H1 (cell line): Measurements from ENCODE around the gene NPBWR2. TPM values are rescaled to one million over a fixed set of nuclear protein-coding genes. Genes with fewer than 3 reads are reported as not detected.

Experiments used
- CTCF ChIA-PET: fragments of 300-600 bp; sonication (Branson Sonifier 250); formaldehyde crosslinking; loops from one replicate; lab custom pipeline; 2021; ENCODE audit not compliant: partially characterized antibody; lab: Charles Lee
- POLR2A ChIA-PET: fragments of 300-600 bp; sonication (Branson Sonifier 250); formaldehyde crosslinking; loops from one replicate; lab custom pipeline; 2021; ENCODE audit warnings: inconsistent platforms; ENCODE audit not compliant: partially characterized antibody; lab: Charles Lee
- DNase-seq, 2 experiments: peaks; one replicate each; pipeline versions ENCODE4 v3.0.0 to v3.0.0-alpha.2; 2010 to 2022; ENCODE audit warnings: low spot score in 2 of 2, low read depth in 1 of 2, mixed read lengths in 1 of 2
- FAIRE-seq: peaks from 2 replicates; lab custom pipeline; 2011; peaks lifted over from hg19 to GRCh38; lab: Jason Lieb, UNC
- H2AFZ ChIP-seq: 2 replicates; pipeline ENCODE4 v1.8.1; 2012; ENCODE audit warnings: low read length, inconsistent platforms
- H2AK5ac ChIP-seq: 2 replicates; pipeline ENCODE4 v1.6.1; 2013; ENCODE audit warnings: low read depth, low read length
- H2BK120ac ChIP-seq: replicated peaks from 2 replicates; pipeline ENCODE3; 2013; ENCODE audit warnings: low read depth, low read length, inconsistent platforms
- H2BK12ac ChIP-seq: 2 replicates; pipeline ENCODE4 v1.6.1; 2013; ENCODE audit warnings: low read depth, low read length
- H2BK15ac ChIP-seq: 2 replicates; pipeline ENCODE4 v1.6.1; 2013; ENCODE audit warnings: low read length
- H2BK20ac ChIP-seq: 2 replicates; pipeline ENCODE4 v1.6.1; 2013; ENCODE audit warnings: low read length
- H2BK5ac ChIP-seq: 2 replicates; pipeline ENCODE4 v1.6.1; 2013; ENCODE audit warnings: low read depth, low read length
- H3K14ac ChIP-seq: 2 replicates; pipeline ENCODE4 v1.6.1; 2013; ENCODE audit warnings: inconsistent platforms; ENCODE audit not compliant: insufficient read length
- H3K18ac ChIP-seq: 2 replicates; pipeline ENCODE4 v1.6.1; 2013; ENCODE audit warnings: low read length; ENCODE audit errors: extremely low read depth
- H3K23ac ChIP-seq: 2 replicates; pipeline ENCODE4 v1.6.1; 2013; ENCODE audit warnings: inconsistent platforms; ENCODE audit not compliant: insufficient read length
- H3K23me2 ChIP-seq: 2 replicates; pipeline ENCODE4 v1.6.1; 2013; ENCODE audit warnings: low read depth, low read length
- H3K27ac ChIP-seq: 2 replicates; pipeline ENCODE4 v1.6.1; 2011; ENCODE audit warnings: low read depth, low read length, inconsistent platforms
- H3K27me3 ChIP-seq, 4 experiments: replicated peaks in 1 of 4; 1 replicate in 1 of 4; 2 replicates in 3 of 4; pipeline versions ENCODE4 v1.6.1 to v1.8.1; 2011 to 2013; ENCODE audit warnings: low read length in 3 of 4, mild to moderate bottlenecking in 3 of 4, inconsistent platforms in 2 of 4, mixed read lengths in 2 of 4, moderate library complexity in 1 of 4; ENCODE audit not compliant: control insufficient read depth in 3 of 4, insufficient read depth in 3 of 4; ENCODE audit errors: extremely low read depth in 1 of 4
- H3K36me3 ChIP-seq, 4 experiments: 2 replicates each; pipeline versions ENCODE4 v1.6.1 to v1.8.1; 2011 to 2013; ENCODE audit warnings: mild to moderate bottlenecking in 4 of 4, low read length in 3 of 4, moderate library complexity in 2 of 4, control low read depth in 1 of 4, inconsistent platforms in 1 of 4; ENCODE audit not compliant: insufficient read depth in 4 of 4, control insufficient read depth in 2 of 4
- H3K4ac ChIP-seq: replicated peaks from 2 replicates; pipeline ENCODE3; 2013; ENCODE audit warnings: low read length, low read depth, mixed read lengths, inconsistent platforms; ENCODE audit not compliant: insufficient read length
- H3K4me1 ChIP-seq, 4 experiments: replicated peaks in 1 of 4; 1 replicate in 1 of 4; 2 replicates in 3 of 4; pipeline versions ENCODE4 v1.6.1 to v1.8.1; 2011 to 2013; ENCODE audit warnings: low read length in 3 of 4, inconsistent platforms in 2 of 4, mixed read lengths in 1 of 4; ENCODE audit not compliant: insufficient read depth in 4 of 4, control insufficient read depth in 3 of 4
- H3K4me2 ChIP-seq, 2 experiments: 2 replicates each; pipeline versions ENCODE4 v1.6.1 to v1.8.1; 2011 to 2013; ENCODE audit warnings: low read depth in 2 of 2, low read length in 2 of 2, control low read depth in 1 of 2, inconsistent platforms in 1 of 2, mild to moderate bottlenecking in 1 of 2; ENCODE audit not compliant: insufficient read depth in 1 of 2
- H3K4me3 ChIP-seq, 4 experiments: fragments of 200-600, 300-600 bp in 1 of 4; sonication (generic), shearing (Covaris generic), sonication (Bioruptor Twin) in 1 of 4; 2 replicates each; pipeline versions ENCODE4 v1.5.1 to v1.8.1; 2011 to 2016; ENCODE audit warnings: low read length in 4 of 4, low read depth in 3 of 4, control low read depth in 2 of 4, inconsistent platforms in 2 of 4, mild to moderate bottlenecking in 2 of 4, mixed read lengths in 1 of 4, moderate library complexity in 1 of 4; ENCODE audit not compliant: insufficient read depth in 2 of 4; ENCODE audit errors: extremely low read depth in 1 of 4
- H3K56ac ChIP-seq: replicated peaks from 2 replicates; pipeline ENCODE3; 2013; ENCODE audit warnings: low read depth, mild to moderate bottlenecking, mixed read lengths, low read length, inconsistent platforms; ENCODE audit not compliant: insufficient read length
- H3K79me1 ChIP-seq: 2 replicates; pipeline ENCODE4 v1.6.1; 2013; ENCODE audit warnings: low read depth, low read length, control low read depth
- H3K79me2 ChIP-seq, 2 experiments: 2 replicates each; pipeline versions ENCODE4 v1.6.1 to v1.8.1; 2012 to 2013; ENCODE audit warnings: low read length in 2 of 2, mild to moderate bottlenecking in 2 of 2, inconsistent platforms in 1 of 2; ENCODE audit not compliant: insufficient read depth in 2 of 2, control insufficient read depth in 1 of 2
- H3K9ac ChIP-seq, 4 experiments: replicated peaks in 1 of 4; 1 replicate in 1 of 4; 2 replicates in 3 of 4; pipeline versions ENCODE4 v1.6.1 to v1.8.1; 2011 to 2013; ENCODE audit warnings: low read depth in 3 of 4, low read length in 3 of 4, control low read depth in 2 of 4, mild to moderate bottlenecking in 2 of 4, moderate library complexity in 2 of 4, inconsistent platforms in 1 of 4; ENCODE audit errors: extremely low read depth in 1 of 4
- H3K9me3 ChIP-seq, 2 experiments: 2 replicates each; pipeline versions ENCODE4 v1.6.1 to v1.8.1; 2012 to 2013; ENCODE audit warnings: mild to moderate bottlenecking in 2 of 2, moderate library complexity in 2 of 2, control low read depth in 1 of 2, inconsistent platforms in 1 of 2, low read depth in 1 of 2, low read length in 1 of 2, mixed read lengths in 1 of 2; ENCODE audit not compliant: insufficient read depth in 2 of 2
- H4K20me1 ChIP-seq, 2 experiments: replicated peaks in 1 of 2; 2 replicates each; pipeline versions ENCODE3 to v1.8.1; 2011 to 2013; ENCODE audit warnings: inconsistent platforms in 2 of 2, low read length in 2 of 2, mild to moderate bottlenecking in 1 of 2; ENCODE audit not compliant: insufficient read depth in 2 of 2, control insufficient read depth in 1 of 2
- H4K5ac ChIP-seq: 2 replicates; pipeline ENCODE4 v1.6.1; 2013; ENCODE audit warnings: low read length, low read depth, mixed read lengths, inconsistent platforms; ENCODE audit not compliant: insufficient read length
- H4K8ac ChIP-seq: 2 replicates; pipeline ENCODE4 v1.8.0; 2013; ENCODE audit warnings: mild to moderate bottlenecking, moderate library complexity, low read length, inconsistent platforms; ENCODE audit not compliant: insufficient read depth; ENCODE audit errors: extremely low read depth
- H4K91ac ChIP-seq: replicated peaks from 2 replicates; pipeline ENCODE3; 2013; ENCODE audit warnings: low read length, mixed read lengths, inconsistent platforms; ENCODE audit not compliant: insufficient read length
- EGR1 ChIP-seq: IDR thresholded peaks from 2 replicates; pipeline ENCODE4 v1.6.1; 2011; ENCODE audit warnings: low read depth, low read length, borderline replicate concordance
- GTF2F1 ChIP-seq: IDR thresholded peaks from 2 replicates; pipeline ENCODE4 v1.6.1; 2012; ENCODE audit warnings: low read depth, low read length, improper control_type of control experiment, borderline replicate concordance
- JUN ChIP-seq: IDR thresholded peaks from 2 replicates; pipeline ENCODE4 v1.6.1; 2011; ENCODE audit warnings: low read depth, mild to moderate bottlenecking, improper control_type of control experiment, low read length
- KDM1A ChIP-seq: fragments of 200-600, 300-600 bp; sonication (generic); IDR thresholded peaks from 2 replicates; pipeline ENCODE4 v1.7.1; 2016; ENCODE audit warnings: mild to moderate bottlenecking, low read length, borderline replicate concordance
- MAFK ChIP-seq: IDR thresholded peaks from 2 replicates; pipeline ENCODE4 v1.6.1; 2012; ENCODE audit warnings: low read depth, mild to moderate bottlenecking, improper control_type of control experiment, low read length
- POLR2A ChIP-seq, 2 experiments: IDR thresholded peaks; 1 replicate in 1 of 2; 2 replicates in 1 of 2; pipeline ENCODE4 v1.6.1; 2011; ENCODE audit warnings: low read depth in 2 of 2, low read length in 2 of 2, mild to moderate bottlenecking in 2 of 2; ENCODE audit errors: control extremely low read depth in 1 of 2
- POU5F1 ChIP-seq: IDR thresholded peaks from 2 replicates; pipeline ENCODE4 v1.6.1; 2011; ENCODE audit warnings: low read depth, mild to moderate bottlenecking, low read length, moderate library complexity
- RBBP5 ChIP-seq: IDR thresholded peaks from 2 replicates; pipeline ENCODE4 v1.7.1; 2012; ENCODE audit warnings: low read depth, mild to moderate bottlenecking, inconsistent platforms, low read length, moderate library complexity, borderline replicate concordance
- SIX5 ChIP-seq: IDR thresholded peaks from 2 replicates; pipeline ENCODE4 v1.6.1; 2011; ENCODE audit warnings: mild to moderate bottlenecking, low read depth, low read length
- SP4 ChIP-seq: IDR thresholded peaks from 2 replicates; pipeline ENCODE4 v1.6.1; 2012; ENCODE audit warnings: low read length, inconsistent platforms
- ZNF274 ChIP-seq: IDR thresholded peaks from 2 replicates; pipeline ENCODE4 v1.7.0; 2012; ENCODE audit warnings: low read length, borderline replicate concordance; ENCODE audit errors: extremely low read depth
- WGBS, 2 experiments: shearing (Covaris generic) in 1 of 2; methylation state at CpG; one replicate each; pipeline versions ENCODE4 v1.1.6 to v1.1.7; 2013 to 2015; ENCODE audit warnings: low lambda C conversion rate in 2 of 2, mixed read lengths in 2 of 2, inconsistent platforms in 1 of 2, low coverage in 1 of 2, missing lambda C conversion rate in 1 of 2; ENCODE audit not compliant: insufficient replicate concordance in 2 of 2, insufficient coverage in 1 of 2, insufficient read length in 1 of 2; ENCODE audit errors: extremely low coverage in 1 of 2, missing lambda C conversion rate in 1 of 2; 5-methylcytosine and 5-hydroxymethylcytosine counted together
- polyA plus RNA-seq, 7 experiments: library from polyadenylated mRNA; depleted of rRNA in 3 of 7; stranded (reverse) in 5 of 7; unstranded in 2 of 7; fragments of >200 nt in 5 of 7; fragments of 200-250 nt in 2 of 7; gene quantifications; 1 replicate in 5 of 7; 2 replicates in 1 of 7; 4 replicates in 1 of 7; pipeline versions ENCODE4 v1.2.1 to v1.2.3, GENCODE V29; 2011 to 2013; ENCODE audit warnings: missing spikeins in 2 of 7, mixed read lengths in 2 of 7
- total RNA-seq: library from RNA; stranded (reverse); fragmentation: NEBNext Ultra II Directional; extraction: Animal tissue kit (Norgen Biotek cat#: 25700); gene quantifications from 2 replicates; pipeline ENCODE4 v1.2.1, GENCODE V29; 2021
- TF ChIP-seq, protein P1 (sequence below): IDR thresholded peaks from 2 replicates; pipeline ENCODE4 v1.6.1; 2012; ENCODE audit warnings: inconsistent platforms
- TF ChIP-seq, protein P2 (sequence below), 3 experiments: IDR thresholded peaks; 1 replicate in 2 of 3; 2 replicates in 1 of 3; pipeline versions ENCODE4 v1.5.1 to v1.6.1; 2011; ENCODE audit warnings: low read length in 3 of 3, mild to moderate bottlenecking in 3 of 3, inconsistent platforms in 2 of 3, low read depth in 1 of 3, moderate library complexity in 1 of 3; ENCODE audit not compliant: insufficient read depth in 1 of 3; ENCODE audit errors: control extremely low read depth in 1 of 3

Gene NPBWR2
- total and polyA plus RNA-seq, 2 of the 8 experiments (the other 6 are each of a cell fraction or from before 2014, with no cell fraction given): not detected

DNA sequence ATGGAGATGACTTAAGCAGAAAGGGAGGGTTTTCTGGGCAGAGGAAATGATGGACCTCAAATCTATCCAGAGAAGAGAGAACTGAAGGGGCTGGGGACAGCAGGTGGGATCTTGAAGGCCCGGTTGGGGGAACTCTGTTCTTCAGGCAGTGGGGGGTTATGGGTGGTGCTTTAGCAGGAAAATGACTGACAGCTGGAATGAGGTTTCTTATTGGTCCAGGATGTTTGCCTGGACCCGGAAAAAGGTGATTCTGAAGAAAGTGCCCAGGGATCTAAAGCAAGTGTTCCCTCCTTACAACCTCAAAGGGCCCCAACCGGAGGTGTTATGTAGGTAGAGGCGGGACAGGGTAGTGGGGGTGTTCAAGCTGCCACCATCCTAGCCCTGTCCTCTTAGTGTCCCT is 11.9 kb downstream of the NPBWR2 start:
- no peak overlapping the region for H3K4me2 ChIP-seq
- peaks cover 5% of the 10 kb centered on the region; the same call in 1 of the 2 replicates for H3K23me2 ChIP-seq
- H2BK20ac ChIP-seq: no peak overlapping the region
- WGBS, 2 experiments: 79% methylated on average over 4 of the region's 4 CpGs; no CpG with 5 or more reads in 1 of the 2 experiments
- H3K36me3 ChIP-seq: no peaks in the 10 kb centered on the region
- peaks cover 0 to 7% (median 2%) of the 10 kb centered on the region in 4 experiments; a peak in 3 of 7 replicates for H3K4me1 ChIP-seq
- H3K14ac ChIP-seq: no peak overlapping the region
- DNase-seq (no peak), FAIRE-seq (no peak)
- CTCF ChIA-PET: no interaction called here
- no peak overlapping the region for H3K18ac ChIP-seq
- no peak overlapping the region for H2BK15ac ChIP-seq
- H3K27ac ChIP-seq: no peak overlapping the region
- H3K9ac ChIP-seq: no peak overlapping the region
- no peak overlapping the region for H3K56ac ChIP-seq
- no peak overlapping the region for H4K5ac ChIP-seq
- H3K79me2 ChIP-seq: no peaks in the 10 kb centered on the region
- no peak overlapping the region for H4K8ac ChIP-seq
- H2BK5ac ChIP-seq: no peak overlapping the region
- H3K4ac ChIP-seq: no peak overlapping the region
- no peaks in the 10 kb centered on the region for H3K79me1 ChIP-seq
- no peak overlapping the region for H3K23ac ChIP-seq
- H2AK5ac ChIP-seq: no peak overlapping the region
- H3K4me3 ChIP-seq: no peak overlapping the region
- H4K20me1 ChIP-seq: peaks cover 0 to 2% of the 10 kb centered on the region in 2 experiments
- no peak overlapping the region for H2BK12ac ChIP-seq
- H4K91ac ChIP-seq: no peak overlapping the region
- no peaks in the 10 kb centered on the region for H3K9me3 ChIP-seq
- POLR2A ChIA-PET: no interaction called here
- no peak overlapping the region for H2AFZ ChIP-seq
- peaks cover 0 to 2% (median under 1%) of the 10 kb centered on the region in 4 experiments; a peak in 1 of 7 replicates for H3K27me3 ChIP-seq
- no peak overlapping the region for H2BK120ac ChIP-seq
- TF ChIP-seq SIX5: no peak
- no peak for TF ChIP-seq ZNF274
- no peak for TF ChIP-seq KDM1A
- TF ChIP-seq POU5F1: no peak
- TF ChIP-seq RBBP5: no peak
- no peak for TF ChIP-seq MAFK
- no peak for TF ChIP-seq EGR1
- TF ChIP-seq, protein P1, sequence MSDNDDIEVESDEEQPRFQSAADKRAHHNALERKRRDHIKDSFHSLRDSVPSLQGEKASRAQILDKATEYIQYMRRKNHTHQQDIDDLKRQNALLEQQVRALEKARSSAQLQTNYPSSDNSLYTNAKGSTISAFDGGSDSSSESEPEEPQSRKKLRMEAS: no peak
- TF ChIP-seq JUN: no peak
- no peak for TF ChIP-seq GTF2F1
- TF ChIP-seq SP4: no peak
- TF ChIP-seq POLR2A (IDR thresholded peaks at IDR 0.05; ENCODE audit: control extremely low read depth in 1 of 2, low read depth in 2 of 2, low read length in 2 of 2): no peak
- TF ChIP-seq, protein P2, sequence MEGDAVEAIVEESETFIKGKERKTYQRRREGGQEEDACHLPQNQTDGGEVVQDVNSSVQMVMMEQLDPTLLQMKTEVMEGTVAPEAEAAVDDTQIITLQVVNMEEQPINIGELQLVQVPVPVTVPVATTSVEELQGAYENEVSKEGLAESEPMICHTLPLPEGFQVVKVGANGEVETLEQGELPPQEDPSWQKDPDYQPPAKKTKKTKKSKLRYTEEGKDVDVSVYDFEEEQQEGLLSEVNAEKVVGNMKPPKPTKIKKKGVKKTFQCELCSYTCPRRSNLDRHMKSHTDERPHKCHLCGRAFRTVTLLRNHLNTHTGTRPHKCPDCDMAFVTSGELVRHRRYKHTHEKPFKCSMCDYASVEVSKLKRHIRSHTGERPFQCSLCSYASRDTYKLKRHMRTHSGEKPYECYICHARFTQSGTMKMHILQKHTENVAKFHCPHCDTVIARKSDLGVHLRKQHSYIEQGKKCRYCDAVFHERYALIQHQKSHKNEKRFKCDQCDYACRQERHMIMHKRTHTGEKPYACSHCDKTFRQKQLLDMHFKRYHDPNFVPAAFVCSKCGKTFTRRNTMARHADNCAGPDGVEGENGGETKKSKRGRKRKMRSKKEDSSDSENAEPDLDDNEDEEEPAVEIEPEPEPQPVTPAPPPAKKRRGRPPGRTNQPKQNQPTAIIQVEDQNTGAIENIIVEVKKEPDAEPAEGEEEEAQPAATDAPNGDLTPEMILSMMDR (IDR thresholded peaks at IDR 0.05; ENCODE audit: control extremely low read depth in 1 of 3, insufficient read depth in 1 of 3, low read depth in 1 of 3, low read length in 3 of 3): no peak
